HG03565 (cell line): Measurements from ENCODE around the gene MIXL1.

Experiments used
- ATAC-seq: cut with Tn5 transposase; IDR thresholded peaks from one replicate; pipeline ENCODE4 v1.9.1; 2021; ENCODE audit warnings: mild to moderate bottlenecking, moderate library complexity; ENCODE audit not compliant: unreplicated experiment

Gene MIXL1

DNA sequence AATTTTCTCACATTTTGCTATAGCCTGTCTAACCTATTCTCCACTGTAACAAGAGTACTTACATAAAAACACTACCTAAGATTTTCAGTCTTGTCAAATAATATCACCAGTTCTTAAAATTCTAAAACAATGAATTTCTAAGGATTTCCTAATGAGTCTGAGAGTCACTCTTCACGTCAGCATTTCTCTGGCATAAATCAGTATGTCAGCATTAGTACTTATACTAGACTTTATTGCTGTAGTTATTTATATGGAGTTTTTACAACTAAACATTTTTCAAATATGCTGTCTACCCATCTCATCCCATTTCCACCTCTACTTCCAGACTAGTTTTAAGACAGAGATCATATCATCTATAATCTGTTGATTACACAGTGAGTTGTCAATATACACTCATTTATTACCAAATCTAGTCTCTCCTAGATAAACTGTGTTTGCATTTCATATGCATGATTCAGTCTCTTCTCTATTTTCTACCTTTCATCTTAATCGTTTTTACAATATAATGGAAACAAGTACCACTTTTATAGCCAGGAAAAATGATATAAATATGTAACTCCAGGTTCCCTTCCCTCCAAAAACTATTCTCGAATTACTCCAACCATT lies 52.7 kb downstream of the MIXL1 start:
- ATAC-seq, result no peak
